H1 (cell line): ENCODE data around the gene LMAN1L. TPM values are rescaled to one million over a fixed set of nuclear protein-coding genes. Genes with fewer than 3 reads are reported as not detected.
A peak's percentile ranks its signal among the peaks of the same experiment; 100 is the strongest.

Experiments used
- ATF3 ChIP-seq: IDR thresholded peaks from 2 replicates; pipeline ENCODE4 v1.6.1; 2011; ENCODE audit warnings: low read depth, mild to moderate bottlenecking, low read length; ENCODE audit not compliant: insufficient read depth
- BACH1 ChIP-seq: IDR thresholded peaks from 2 replicates; pipeline ENCODE4 v1.6.1; 2012; ENCODE audit warnings: low read length, improper control_type of control experiment
- CHD1 ChIP-seq: IDR thresholded peaks from 2 replicates; pipeline ENCODE4 v1.6.1; 2012; ENCODE audit warnings: low read depth, low read length, improper control_type of control experiment
- CREB1 ChIP-seq: IDR thresholded peaks from 2 replicates; pipeline ENCODE4 v1.6.1; 2012; ENCODE audit warnings: inconsistent platforms
- CTBP2 ChIP-seq: IDR thresholded peaks from 2 replicates; pipeline ENCODE4 v1.7.0; 2011; ENCODE audit warnings: borderline replicate concordance, mild to moderate bottlenecking, moderate library complexity, mixed read lengths, low read length; ENCODE audit not compliant: insufficient read depth, insufficient read length
- GABPA ChIP-seq: IDR thresholded peaks from 2 replicates; pipeline ENCODE4 v1.6.1; 2011; ENCODE audit warnings: mild to moderate bottlenecking, low read length, moderate library complexity, borderline replicate concordance; ENCODE audit not compliant: insufficient read depth
- JUND ChIP-seq: IDR thresholded peaks from 2 replicates; pipeline ENCODE4 v1.6.1; 2011; ENCODE audit warnings: mild to moderate bottlenecking, improper control_type of control experiment, low read length
- MAFK ChIP-seq: IDR thresholded peaks from 2 replicates; pipeline ENCODE4 v1.6.1; 2012; ENCODE audit warnings: low read depth, mild to moderate bottlenecking, improper control_type of control experiment, low read length
- MAX ChIP-seq: IDR thresholded peaks from 2 replicates; pipeline ENCODE4 v1.6.1; 2012; ENCODE audit warnings: inconsistent platforms
- POU5F1 ChIP-seq: IDR thresholded peaks from 2 replicates; pipeline ENCODE4 v1.6.1; 2011; ENCODE audit warnings: low read depth, mild to moderate bottlenecking, low read length, moderate library complexity
- RFX5 ChIP-seq: IDR thresholded peaks from 2 replicates; pipeline ENCODE4 v1.6.1; 2011; ENCODE audit warnings: low read depth, low read length, improper control_type of control experiment, borderline replicate concordance
- SIN3A ChIP-seq, 2 experiments: IDR thresholded peaks in 1 of 2; conservative IDR thresholded peaks in 1 of 2; 2 replicates each; pipeline ENCODE4 v1.6.1; 2011 to 2012; ENCODE audit warnings: low read length in 2 of 2, improper control_type of control experiment in 1 of 2, low read depth in 1 of 2, mild to moderate bottlenecking in 1 of 2
- SIRT6 ChIP-seq: IDR thresholded peaks from one replicate; pipeline ENCODE4 v1.7.1; 2012; ENCODE audit warnings: low read length, inconsistent platforms
- TAF7 ChIP-seq: optimal IDR thresholded peaks from 2 replicates; pipeline ENCODE3; 2011; ENCODE audit warnings: low read depth, mild to moderate bottlenecking, inconsistent platforms, low read length, moderate library complexity, borderline replicate concordance
- TCF12 ChIP-seq: IDR thresholded peaks from 2 replicates; pipeline ENCODE4 v1.6.1; 2011; ENCODE audit warnings: low read depth, mild to moderate bottlenecking, low read length
- TEAD4 ChIP-seq: IDR thresholded peaks from 2 replicates; pipeline ENCODE4 v1.6.1; 2012; ENCODE audit warnings: low read depth, low read length, inconsistent platforms, mixed read lengths
- YY1 ChIP-seq: IDR thresholded peaks from 2 replicates; pipeline ENCODE4 v1.6.1; 2011; ENCODE audit warnings: low read depth, mild to moderate bottlenecking, low read length
- polyA plus RNA-seq, 7 experiments: library from polyadenylated mRNA; depleted of rRNA in 3 of 7; stranded (reverse) in 5 of 7; unstranded in 2 of 7; fragments of >200 nt in 5 of 7; fragments of 200-250 nt in 2 of 7; gene quantifications; 1 replicate in 5 of 7; 2 replicates in 1 of 7; 4 replicates in 1 of 7; pipeline versions ENCODE4 v1.2.1 to v1.2.3, GENCODE V29; 2011 to 2013; ENCODE audit warnings: missing spikeins in 2 of 7, mixed read lengths in 2 of 7
- total RNA-seq: library from RNA; stranded (reverse); fragmentation: NEBNext Ultra II Directional; extraction: Animal tissue kit (Norgen Biotek cat#: 25700); gene quantifications from 2 replicates; pipeline ENCODE4 v1.2.1, GENCODE V29; 2021

LMAN1L gene
- total and polyA plus RNA-seq, 2 of the 8 experiments (the other 6 are each of a cell fraction or from before 2014, with no cell fraction given) = not detected

GRCh38 chr15:74835312-74835823 lies 22.7 kb downstream of the LMAN1L start (continued):
- TF ChIP-seq MAFK (peak; percentile 58; the same call in 1 of the 2 replicates), GABPA (peak; percentile 39; the same call in 1 of the 2 replicates), MAX (peak; percentile 25; the same call in 1 of the 2 replicates), SIRT6 (no peak), CREB1 (peak; percentile 19; the same call in 1 of the 2 replicates), CHD1 (no peak), RFX5 (no peak), YY1 (peak; percentile 62; the same call in 1 of the 2 replicates), ATF3 (peak; percentile 76), TEAD4 (0 out of 2 replicates have a peak, but pooled peaks have one; percentile 50), BACH1 (peak; percentile 66; the same call in 1 of the 2 replicates), TCF12 (0 out of 2 replicates have a peak, but pooled peaks have one; percentile 55), TAF7 (peak; percentile 25), CTBP2 (no peak), SIN3A (conservative IDR thresholded peaks at IDR 0.05 in 1 of 2, IDR thresholded peaks at IDR 0.05 in 1 of 2; ENCODE audit: low read depth in 1 of 2, low read length in 2 of 2) (0 out of 4 replicates have a peak, but pooled peaks of 1 of the 2 experiments have one; percentile 33), POU5F1 (no peak), JUND (peak; percentile 50; the same call in 1 of the 2 replicates)
